HG03045 (cell line): ENCODE measurements around the gene RMDN2.

Experiments
- ATAC-seq: cut with Tn5 transposase; IDR thresholded peaks from one replicate; pipeline ENCODE4 v1.9.1; 2021; ENCODE audit warnings: mild to moderate bottlenecking, moderate library complexity; ENCODE audit not compliant: unreplicated experiment

Gene RMDN2

DNA sequence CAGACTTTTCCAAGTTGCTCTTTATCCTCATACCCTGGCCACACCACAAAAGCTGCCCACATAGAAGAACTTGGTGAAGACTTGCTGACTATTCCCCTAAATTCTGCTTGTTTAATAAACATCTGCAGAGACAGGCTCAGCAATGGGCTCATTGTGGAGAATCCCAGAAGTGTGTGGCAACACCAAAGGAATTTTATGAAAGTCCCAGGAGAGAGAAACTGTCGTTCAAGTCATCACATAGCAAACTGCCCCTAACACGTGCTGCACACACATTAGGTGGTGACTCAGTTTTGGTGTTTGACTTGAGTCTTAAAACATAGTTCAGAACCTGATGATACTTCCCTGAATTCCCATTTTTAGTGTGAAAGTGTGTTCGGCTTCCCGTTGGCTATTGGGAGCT, 112.2 kb downstream of the RMDN2 start:
- no peak for ATAC-seq

DNA sequence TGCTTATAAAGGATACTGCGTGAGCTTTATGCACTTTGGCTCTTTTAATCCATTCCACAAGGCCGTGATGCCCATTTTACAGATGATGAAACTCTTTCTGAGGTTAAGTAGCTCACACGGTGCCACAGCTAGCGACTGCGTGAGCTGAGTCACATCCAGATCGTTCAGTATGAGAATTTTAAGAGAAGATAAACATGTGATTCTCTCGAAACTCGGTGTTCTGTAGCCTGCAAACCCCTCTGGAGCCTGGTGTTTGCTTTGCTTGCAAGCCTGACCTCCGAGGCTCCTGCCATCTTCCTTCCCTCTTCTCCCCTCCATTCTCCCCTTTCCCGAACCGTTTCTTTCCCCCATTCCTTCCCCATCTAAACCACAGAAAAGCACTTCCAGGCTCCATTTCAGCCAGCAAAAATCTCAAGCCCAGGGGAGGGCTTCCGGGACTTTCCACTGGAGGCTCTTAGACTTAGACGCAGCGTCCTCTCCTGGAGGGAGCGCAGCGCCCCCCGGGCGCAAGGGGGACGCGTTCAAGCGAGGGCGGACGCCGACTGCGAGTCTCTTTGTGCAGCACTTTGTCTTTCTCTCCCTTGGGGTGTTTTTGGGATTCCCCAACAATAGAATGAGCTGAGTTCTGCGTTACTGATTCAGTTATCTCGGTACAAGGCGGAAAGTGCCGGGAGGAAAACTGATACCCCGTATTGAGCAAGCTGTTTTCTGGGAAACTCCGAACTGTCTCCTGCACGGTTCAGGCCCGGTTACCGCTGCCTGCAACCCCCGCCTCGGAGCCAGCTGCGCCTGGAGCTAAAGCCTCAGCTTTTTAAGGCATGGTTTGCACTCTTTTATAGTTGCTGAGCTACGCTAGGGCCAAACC, 112.9 kb downstream of the RMDN2 start:
- peak; percentile 79 for ATAC-seq

DNA sequence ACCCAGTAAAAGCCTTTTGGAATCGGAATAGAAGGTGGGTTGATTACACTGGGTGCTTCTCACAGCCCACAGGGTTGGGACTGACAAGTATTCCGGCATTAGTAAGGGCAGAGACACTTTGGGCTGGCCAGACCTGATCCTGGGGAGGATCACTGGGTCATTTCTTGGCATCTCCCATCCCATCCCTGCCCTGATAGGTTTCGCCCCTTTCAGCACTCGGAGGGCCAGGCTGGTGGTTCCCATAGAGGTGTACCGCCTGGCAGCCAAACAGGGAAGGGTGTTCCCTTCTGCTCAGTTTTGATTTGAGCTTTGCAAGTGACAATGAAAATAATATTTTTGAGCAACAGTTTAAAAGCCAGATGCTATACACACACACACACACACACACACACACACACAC, 113.6 kb downstream of the RMDN2 start:
- ATAC-seq: peak; percentile 12

DNA sequence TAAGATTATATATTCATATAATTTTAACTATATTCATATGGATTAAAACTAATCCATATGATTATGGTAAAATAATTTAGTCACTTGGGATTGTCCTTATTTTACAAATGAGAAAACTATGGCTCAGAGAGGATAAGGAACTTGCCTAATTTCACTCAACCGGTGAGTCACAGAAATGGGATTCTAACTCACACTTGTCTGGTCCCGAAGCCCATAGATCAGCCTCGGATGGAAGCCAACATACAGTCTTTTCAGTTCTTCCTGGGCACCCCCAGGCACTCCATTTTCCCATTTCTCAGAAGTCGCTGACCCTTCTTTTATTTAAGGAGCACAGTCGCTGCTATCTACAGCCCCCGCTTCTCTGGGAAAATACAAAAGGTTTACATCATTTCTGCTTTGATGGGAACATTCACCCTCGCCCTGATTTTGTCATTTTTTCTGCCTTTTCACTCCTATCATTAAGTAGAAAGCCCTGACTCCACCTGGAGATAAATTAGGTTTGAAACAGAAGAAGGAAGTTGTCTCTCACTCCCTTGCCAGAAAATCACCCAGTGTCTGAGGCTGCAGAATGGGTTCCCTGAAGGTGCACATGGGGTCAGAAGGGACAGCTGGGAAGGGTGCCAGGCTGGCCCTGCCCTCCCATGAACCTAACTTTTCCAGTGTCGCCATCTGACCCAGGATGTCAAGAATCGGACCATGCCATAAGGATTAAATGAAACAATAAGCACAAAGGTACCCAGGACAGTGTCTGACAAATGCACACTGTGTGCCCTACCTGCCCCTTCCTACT, 114.2 kb downstream of the RMDN2 start:
- ATAC-seq: no peak

DNA sequence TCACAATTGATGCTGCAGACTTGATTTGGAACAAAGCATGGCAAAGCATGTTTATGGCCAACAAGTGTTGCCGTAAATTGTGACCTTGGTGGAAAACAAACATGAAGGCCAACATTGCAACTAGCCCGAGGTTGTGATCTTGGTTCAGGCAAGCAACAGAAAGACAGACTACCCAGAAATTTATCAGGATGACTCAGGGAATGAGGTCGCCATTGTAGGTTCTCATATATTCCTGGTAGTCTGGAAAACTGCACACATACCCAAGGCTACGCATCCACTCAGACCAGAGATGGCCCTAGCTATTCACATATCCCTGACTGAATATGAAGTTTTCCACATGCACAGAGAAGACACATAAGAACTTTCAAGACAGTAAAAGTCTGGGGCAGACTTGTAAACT, 120.7 kb downstream of the RMDN2 start:
- ATAC-seq: no peak

DNA sequence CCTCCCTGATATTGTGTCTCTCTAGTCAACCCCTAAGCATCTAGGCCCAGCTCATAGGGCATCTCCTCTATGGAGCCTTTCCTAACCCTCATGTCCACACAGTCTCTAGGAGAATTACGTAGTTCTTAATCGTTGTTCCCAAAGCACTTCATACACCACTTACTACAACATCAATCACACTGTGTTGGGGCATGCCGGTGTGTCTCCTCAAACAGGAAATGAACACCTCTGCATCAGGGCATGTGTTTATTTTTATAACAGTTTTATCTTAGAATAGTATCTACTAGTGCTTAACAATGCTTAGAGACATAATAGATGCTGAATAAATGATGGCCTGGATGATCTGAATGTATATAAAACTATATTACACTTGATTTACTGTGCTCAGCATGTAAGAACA, 131.1 kb downstream of the RMDN2 start:
- ATAC-seq: no peak

DNA sequence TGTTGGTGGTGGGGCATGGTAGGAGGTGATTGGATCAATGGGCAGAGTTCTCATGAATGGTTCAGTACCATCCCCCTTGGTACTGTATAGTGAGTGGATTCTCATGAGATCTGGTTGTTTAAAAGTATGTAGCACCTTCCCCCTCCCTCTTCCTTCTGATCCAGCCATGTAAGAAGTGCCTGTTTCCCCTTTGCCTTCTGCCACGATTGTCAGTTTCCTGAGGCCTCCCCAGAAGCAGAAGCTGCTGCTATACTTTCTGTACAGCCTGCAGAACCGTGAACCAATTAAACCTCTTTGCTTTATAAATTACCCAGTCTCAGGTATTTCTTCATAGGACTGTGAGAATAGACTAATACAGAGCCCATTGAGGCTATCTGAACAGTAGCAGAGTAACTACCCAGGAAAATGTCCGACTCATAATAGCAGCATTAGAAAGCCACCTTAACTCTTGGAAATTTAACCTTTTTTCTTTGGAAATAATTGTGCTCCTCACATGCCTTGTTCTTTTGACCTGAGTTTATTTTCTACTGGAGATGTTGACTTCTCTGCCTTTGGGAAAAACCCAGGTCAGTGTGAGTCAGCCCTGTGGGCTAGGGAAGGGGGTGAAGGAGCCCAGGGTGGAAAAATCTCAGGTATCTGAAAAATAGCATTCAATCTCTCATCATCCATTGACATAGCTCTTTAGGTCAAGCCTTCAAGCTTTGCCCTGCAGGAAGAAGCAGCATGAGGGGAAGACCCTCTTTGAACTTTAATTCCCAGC, 132.7 kb downstream of the RMDN2 start:
- ATAC-seq: no peak

DNA sequence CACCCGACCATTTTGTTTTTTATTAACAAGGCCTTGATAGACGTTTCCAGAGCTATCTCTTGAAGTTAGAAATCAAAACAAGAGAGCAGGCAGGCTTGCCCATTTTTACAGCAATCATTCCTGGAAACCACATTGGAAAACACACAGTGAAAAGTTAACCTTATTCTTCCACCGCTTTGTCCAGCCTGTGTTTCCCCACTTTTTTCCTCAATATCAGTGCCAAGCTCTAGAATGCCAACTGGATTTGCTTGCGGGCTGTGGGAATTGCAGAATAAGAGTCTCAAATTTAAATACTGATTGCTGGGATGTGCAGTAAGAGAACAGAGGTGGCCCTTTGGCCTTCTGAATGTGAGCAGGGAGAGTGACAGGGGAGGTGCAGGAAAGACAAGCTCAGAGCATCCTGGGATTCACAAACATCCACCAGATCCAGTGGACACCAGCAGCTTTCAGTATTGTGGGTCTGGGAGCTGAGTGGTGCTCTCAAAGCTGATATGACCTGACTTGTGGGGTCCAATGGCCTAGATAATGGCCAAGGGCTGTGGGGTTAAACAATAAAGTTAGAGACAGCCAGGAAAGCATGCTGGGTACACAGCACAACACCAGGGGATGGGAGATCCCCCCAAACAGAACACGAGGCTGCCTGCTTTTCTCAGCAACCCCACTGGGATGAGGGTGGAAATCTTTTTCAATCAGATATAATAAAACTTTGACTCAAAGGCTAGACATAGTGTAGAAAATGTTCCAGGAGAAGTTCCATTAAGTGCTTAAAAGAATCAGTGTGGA, 135.3 kb downstream of the RMDN2 start:
- no peak for ATAC-seq

DNA sequence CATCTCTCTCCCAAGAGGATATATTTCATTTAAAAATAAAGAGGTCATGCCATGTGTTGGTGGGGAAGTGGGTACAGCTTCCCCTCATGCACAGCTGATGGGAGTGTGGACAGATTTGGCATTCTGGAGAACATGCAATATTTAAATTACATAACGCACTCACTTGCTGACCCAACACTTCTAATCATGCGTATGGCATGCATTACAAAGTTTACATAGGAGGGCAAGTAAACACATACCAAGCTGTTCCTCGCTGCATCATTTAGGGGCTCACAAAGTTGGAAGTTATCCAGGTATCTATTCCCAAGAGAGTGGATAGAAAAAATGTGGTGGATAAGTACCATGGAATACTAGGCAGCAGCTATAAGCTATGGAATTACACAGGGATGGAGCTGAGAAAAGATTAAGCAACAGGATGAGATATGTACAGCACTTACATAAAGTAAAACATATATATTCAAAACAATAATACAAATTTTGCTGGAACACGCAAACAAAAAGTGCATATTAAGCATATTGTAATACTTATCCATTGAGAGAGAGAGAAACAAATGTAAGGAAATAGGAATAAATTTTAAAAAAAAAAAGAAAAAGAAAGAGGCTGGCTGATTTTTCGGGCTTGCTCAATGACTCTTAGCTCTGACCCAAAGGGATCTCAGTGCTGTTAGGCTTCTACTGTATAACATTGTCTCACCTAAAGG, 139.9 kb downstream of the RMDN2 start:
- no peak for ATAC-seq

DNA sequence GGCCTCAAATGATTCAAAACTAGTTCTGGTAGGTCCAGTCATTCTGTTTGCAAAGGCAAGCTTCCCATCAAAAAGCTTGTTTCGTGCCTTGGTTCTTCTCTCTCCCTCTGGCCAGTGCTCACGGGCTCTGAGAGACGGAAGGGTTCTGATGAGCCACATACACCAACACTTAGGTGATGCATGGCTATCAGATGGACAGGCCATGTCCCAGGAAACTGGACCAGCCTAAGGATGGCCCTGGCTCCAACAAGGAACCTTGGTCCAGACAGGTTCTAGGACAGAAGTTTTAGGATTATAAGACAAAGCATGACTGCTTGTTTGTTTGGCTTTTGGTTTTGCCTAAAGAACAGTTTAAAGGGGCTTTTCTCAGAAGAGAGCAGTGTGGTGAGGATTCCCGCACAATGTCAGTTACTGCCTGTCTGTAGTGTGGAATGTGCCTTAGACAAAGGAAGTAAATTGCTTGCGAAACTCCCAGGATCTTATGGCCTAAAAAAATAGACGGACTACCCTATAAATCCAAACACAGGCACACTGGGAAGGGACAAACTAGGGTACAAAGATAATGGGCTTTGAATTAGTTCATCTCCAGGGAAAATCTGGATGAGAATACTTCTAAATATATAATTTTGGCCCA, 140.5 kb downstream of the RMDN2 start:
- ATAC-seq: no peak

DNA sequence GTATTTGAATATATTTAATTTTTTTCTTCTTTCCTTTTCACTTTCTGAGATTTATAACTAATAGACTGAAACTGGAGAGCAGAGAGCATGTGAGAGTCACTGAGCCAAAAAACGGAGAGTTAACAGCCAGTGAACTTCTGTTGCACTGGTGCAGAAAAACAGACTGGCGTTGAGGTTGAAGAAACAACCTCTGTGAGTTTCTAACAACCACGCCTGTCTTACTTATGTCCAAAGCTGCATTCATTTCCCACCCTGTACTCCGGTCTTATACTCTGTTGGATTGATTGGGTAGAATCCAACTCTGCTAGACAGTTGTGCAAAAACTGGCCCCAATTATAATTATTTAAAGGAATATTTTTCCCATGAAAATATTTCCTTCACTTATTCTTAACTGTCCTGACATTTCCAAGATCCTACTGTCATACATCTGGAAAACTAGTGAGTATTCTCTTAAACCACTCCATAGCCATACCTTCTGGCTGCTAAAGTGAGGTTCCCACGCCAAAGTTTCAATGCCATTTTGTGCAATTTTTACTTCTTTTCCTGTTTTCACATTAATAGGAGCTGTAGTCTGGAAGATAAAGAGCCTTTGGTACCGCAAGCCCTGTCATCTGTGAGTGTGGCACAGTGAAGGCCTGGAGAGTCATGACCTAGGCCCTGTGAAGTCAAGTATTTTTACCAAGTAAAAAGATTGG, 141.5 kb downstream of the RMDN2 start:
- no peak for ATAC-seq
